Loucy (cell line): ENCODE measurements around the gene KRT17.

Source experiments
- H2AFZ ChIP-seq: fragments of 200-600 bp; sonication (generic); 2 replicates; pipeline ENCODE4 v1.6.0; 2016; ENCODE audit warnings: antibody characterized with exemption, mild to moderate bottlenecking, low read length, moderate library complexity
- H3F3A ChIP-seq: fragments of 200-600 bp; 2 replicates; pipeline ENCODE4 v1.6.0; 2016; ENCODE audit warnings: antibody characterized with exemption, low read depth, mild to moderate bottlenecking
- H3K27me3 ChIP-seq: fragments of 200-600 bp; sonication (generic); 2 replicates; pipeline ENCODE4 v1.6.1; 2014; ENCODE audit warnings: low read length, mild to moderate bottlenecking; ENCODE audit not compliant: insufficient read depth, poor library complexity, severe bottlenecking
- H3K36me3 ChIP-seq: fragments of 200-600 bp; sonication (generic); 2 replicates; pipeline ENCODE4 v1.6.1; 2016; ENCODE audit warnings: low read length; ENCODE audit not compliant: insufficient read depth
- H3K4me1 ChIP-seq: fragments of 200-600 bp; sonication (generic); 2 replicates; pipeline ENCODE4 v1.5.1; 2014; ENCODE audit warnings: low read length, mild to moderate bottlenecking; ENCODE audit not compliant: insufficient read depth, poor library complexity, severe bottlenecking
- H3K4me2 ChIP-seq: fragments of 200-600 bp; sonication (generic); 2 replicates; pipeline ENCODE4 v1.6.0; 2014; ENCODE audit warnings: antibody characterized with exemption, low read length, low read depth, mild to moderate bottlenecking; ENCODE audit not compliant: poor library complexity, severe bottlenecking
- H3K4me3 ChIP-seq: fragments of 200-600 bp; sonication (generic); 2 replicates; pipeline ENCODE4 v1.5.1; 2014; ENCODE audit warnings: low read length, mild to moderate bottlenecking, mixed read lengths; ENCODE audit not compliant: poor library complexity, severe bottlenecking
- H3K79me2 ChIP-seq: fragments of 200-600 bp; sonication (generic); 2 replicates; pipeline ENCODE4 v1.6.1; 2014; ENCODE audit warnings: low read length; ENCODE audit not compliant: insufficient read depth
- H3K9ac ChIP-seq: fragments of 200-600 bp; sonication (generic); 2 replicates; pipeline ENCODE4 v1.6.0; 2014; ENCODE audit warnings: mild to moderate bottlenecking, low read depth, low read length, moderate library complexity; ENCODE audit not compliant: poor library complexity, severe bottlenecking
- H3K9me2 ChIP-seq: fragments of 200-600 bp; sonication (generic); replicated peaks from 2 replicates; pipeline ENCODE4 v1.6.1; 2016; ENCODE audit warnings: low read depth, low read length, mixed read lengths
- H3K9me3 ChIP-seq: fragments of 200-600 bp; sonication (generic); 2 replicates; pipeline ENCODE4 v1.6.1; 2014; ENCODE audit warnings: mild to moderate bottlenecking, antibody characterized with exemption, low read length, low read depth; ENCODE audit not compliant: insufficient read depth
- H4K20me1 ChIP-seq: fragments of 200-600 bp; sonication (generic); 2 replicates; pipeline ENCODE4 v1.6.0; 2014; ENCODE audit warnings: antibody characterized with exemption, low read length, mild to moderate bottlenecking; ENCODE audit not compliant: insufficient read depth, poor library complexity, severe bottlenecking
- CTCF ChIP-seq: fragments of 200-600 bp; sonication (generic); conservative IDR thresholded peaks from 2 replicates; pipeline ENCODE4 v1.5.1; 2014; ENCODE audit warnings: mild to moderate bottlenecking, antibody characterized with exemption, low read length
- EZH2phosphoT487 ChIP-seq: fragments of 200-600 bp; IDR thresholded peaks from 2 replicates; pipeline ENCODE4 v1.6.1; 2018; ENCODE audit warnings: antibody characterized with exemption, mild to moderate bottlenecking, moderate library complexity, borderline replicate concordance

Gene KRT17

DNA sequence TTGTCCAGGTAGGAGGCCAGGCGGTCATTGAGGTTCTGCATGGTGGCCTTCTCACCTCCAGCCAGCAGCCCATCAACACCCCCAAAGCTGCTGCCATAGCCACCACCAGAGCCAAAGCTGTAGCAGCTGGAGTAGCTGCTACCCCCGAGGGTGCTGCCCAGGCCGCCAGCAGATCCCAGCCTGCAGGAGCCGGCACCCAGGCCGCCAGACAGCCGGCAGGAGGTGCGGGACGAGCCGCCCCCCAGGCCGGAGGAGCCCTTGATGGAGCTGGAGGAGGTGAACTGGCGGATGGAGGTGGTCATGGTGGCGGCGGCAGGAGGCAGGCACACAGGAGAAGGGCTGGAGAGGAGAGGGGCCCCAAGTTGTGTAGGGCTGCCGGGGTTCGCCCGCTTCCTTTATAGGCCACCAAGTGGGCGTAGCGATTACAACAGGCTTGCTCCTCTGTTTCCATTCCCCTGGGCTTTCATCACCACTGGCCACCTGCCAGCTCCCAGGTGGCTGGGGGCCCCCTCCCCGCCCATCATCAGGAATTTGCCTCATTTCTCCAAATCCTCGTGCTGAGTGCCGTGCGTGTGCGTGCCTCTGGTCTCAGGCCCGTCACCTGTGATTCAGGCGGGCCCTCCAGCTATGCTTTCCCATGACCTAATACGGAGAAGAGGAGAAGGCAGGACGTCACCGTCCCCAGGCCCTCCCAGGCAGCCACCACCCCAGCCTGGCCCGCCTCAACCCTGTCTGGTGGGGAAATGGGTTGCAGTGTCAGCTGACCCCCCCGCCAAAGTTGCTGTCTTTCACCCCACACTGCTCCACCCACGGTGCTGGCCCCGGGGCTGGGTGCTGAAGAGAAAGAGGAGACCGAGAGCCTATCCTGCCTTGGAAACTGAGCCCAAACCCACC is at the start of gene KRT17:
Gene KRT17 (minus strand): TSS at position 368 of the 894 bp plus-strand sequence. CDS start 66 bp downstream, at position 302.
- Histone ChIP-seq H3K9me2 (no peaks in the 10 kb centered on the region), H3K9me3 (no peaks in the 10 kb centered on the region), H3K79me2 (no peaks in the 10 kb centered on the region), H2AFZ (no peak within 1 kb of the TSS), H3K4me3 (no peak within 1 kb of the TSS), H3K4me1 (no peaks in the 10 kb centered on the region), H3K9ac (no peak within 1 kb of the TSS), H3K27me3 (no peaks in the 10 kb centered on the region), H3F3A (no peaks in the 10 kb centered on the region), H4K20me1 (no peaks in the 10 kb centered on the region), H3K4me2 (no peak within 1 kb of the TSS), H3K36me3 (no peaks in the 10 kb centered on the region)
- TF ChIP-seq CTCF = no peak
- TF ChIP-seq EZH2phosphoT487 = no peak

DNA sequence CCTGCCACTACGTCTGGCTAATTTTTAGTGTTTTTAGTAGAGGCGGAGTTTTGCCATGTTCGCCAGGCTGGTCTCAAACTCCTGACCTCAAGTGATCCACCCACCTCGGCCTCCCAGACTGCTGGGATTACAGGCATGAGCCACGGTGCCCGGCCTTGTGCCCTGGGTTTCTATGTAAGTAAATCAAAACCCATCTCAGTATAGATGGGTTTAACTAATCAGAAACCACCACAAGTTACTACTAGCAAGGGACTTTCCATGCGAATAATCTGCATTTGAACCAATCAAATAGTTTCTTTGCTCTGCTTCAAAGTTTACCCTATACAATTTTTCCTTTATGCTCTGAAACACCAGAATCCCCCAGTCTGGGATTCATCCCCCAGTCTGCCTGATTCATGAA is 47.8 kb upstream of the KRT17 start:
- no peaks in the 10 kb centered on the region for H3F3A ChIP-seq
- no peaks in the 10 kb centered on the region for H3K9me2 ChIP-seq
- no peak overlapping the region for H3K4me2 ChIP-seq
- TF ChIP-seq EZH2phosphoT487 = no peak
- no peak for TF ChIP-seq CTCF
- H3K36me3 ChIP-seq = no peaks in the 10 kb centered on the region
- peaks cover 9% of the 10 kb centered on the region for H3K4me1 ChIP-seq
- H2AFZ ChIP-seq = no peak overlapping the region
- H3K27me3 ChIP-seq = no peaks in the 10 kb centered on the region
- H3K79me2 ChIP-seq = no peaks in the 10 kb centered on the region
- H3K4me3 ChIP-seq = no peak overlapping the region
- no peaks in the 10 kb centered on the region for H3K9me3 ChIP-seq
- no peak overlapping the region for H3K9ac ChIP-seq
- H4K20me1 ChIP-seq = no peaks in the 10 kb centered on the region

GRCh38 chr17:41667280-41668041 is 43.1 kb upstream of the KRT17 start:
- Histone ChIP-seq H3K4me3 (peak overlapping the region; percentile 77), H3K9me3 (no peaks in the 10 kb centered on the region), H3F3A (no peaks in the 10 kb centered on the region), H3K79me2 (no peaks in the 10 kb centered on the region), H4K20me1 (no peaks in the 10 kb centered on the region), H3K9me2 (no peaks in the 10 kb centered on the region), H2AFZ (peak overlapping the region; percentile 99), H3K4me1 (peaks cover 23% of the 10 kb centered on the region), H3K36me3 (no peaks in the 10 kb centered on the region), H3K4me2 (peak overlapping the region; percentile 91), H3K9ac (peak overlapping the region; percentile 69), H3K27me3 (no peaks in the 10 kb centered on the region)
- TF ChIP-seq CTCF (no peak), EZH2phosphoT487 (no peak)
